ENCODE measurements around the gene CNMD.

- TF ChIP-seq, protein P1, sequence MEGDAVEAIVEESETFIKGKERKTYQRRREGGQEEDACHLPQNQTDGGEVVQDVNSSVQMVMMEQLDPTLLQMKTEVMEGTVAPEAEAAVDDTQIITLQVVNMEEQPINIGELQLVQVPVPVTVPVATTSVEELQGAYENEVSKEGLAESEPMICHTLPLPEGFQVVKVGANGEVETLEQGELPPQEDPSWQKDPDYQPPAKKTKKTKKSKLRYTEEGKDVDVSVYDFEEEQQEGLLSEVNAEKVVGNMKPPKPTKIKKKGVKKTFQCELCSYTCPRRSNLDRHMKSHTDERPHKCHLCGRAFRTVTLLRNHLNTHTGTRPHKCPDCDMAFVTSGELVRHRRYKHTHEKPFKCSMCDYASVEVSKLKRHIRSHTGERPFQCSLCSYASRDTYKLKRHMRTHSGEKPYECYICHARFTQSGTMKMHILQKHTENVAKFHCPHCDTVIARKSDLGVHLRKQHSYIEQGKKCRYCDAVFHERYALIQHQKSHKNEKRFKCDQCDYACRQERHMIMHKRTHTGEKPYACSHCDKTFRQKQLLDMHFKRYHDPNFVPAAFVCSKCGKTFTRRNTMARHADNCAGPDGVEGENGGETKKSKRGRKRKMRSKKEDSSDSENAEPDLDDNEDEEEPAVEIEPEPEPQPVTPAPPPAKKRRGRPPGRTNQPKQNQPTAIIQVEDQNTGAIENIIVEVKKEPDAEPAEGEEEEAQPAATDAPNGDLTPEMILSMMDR (IDR thresholded peaks at IDR 0.05): no peak
- TF ChIP-seq POLR2A (IDR thresholded peaks at IDR 0.05): no peak
Observed at GRCh38 chr13:52726258-52726657, 13.4 kb downstream of the CNMD start.
